H9 (cell line): ENCODE results near the gene VAPA. TPM values are rescaled to one million over a fixed set of nuclear protein-coding genes. Genes with fewer than 3 reads are reported as not detected.

Experiments
- DNase-seq: peaks from one replicate; pipeline ENCODE4 v3.0.0-alpha.2; 2017
- H2AFZ ChIP-seq: one replicate; pipeline ENCODE4 v1.6.1; 2013; ENCODE audit warnings: mild to moderate bottlenecking, low read length, control low read depth, moderate library complexity
- H2AK5ac ChIP-seq: 2 replicates; pipeline ENCODE4 v1.6.1; 2013; ENCODE audit warnings: low read length, control low read depth, mixed read lengths; ENCODE audit not compliant: insufficient read length
- H2BK120ac ChIP-seq: one replicate; pipeline ENCODE4 v1.6.1; 2013; ENCODE audit warnings: low read depth, mild to moderate bottlenecking, low read length, control low read depth, inconsistent platforms; ENCODE audit not compliant: poor library complexity, severe bottlenecking
- H2BK12ac ChIP-seq: 2 replicates; pipeline ENCODE4 v1.6.1; 2013; ENCODE audit warnings: low read length, control low read depth, mixed read lengths, low read depth; ENCODE audit not compliant: insufficient read length
- H2BK15ac ChIP-seq: 2 replicates; pipeline ENCODE4 v1.6.1; 2013; ENCODE audit warnings: low read depth, low read length, control low read depth
- H2BK20ac ChIP-seq: one replicate; pipeline ENCODE4 v1.6.1; 2013; ENCODE audit warnings: low read depth, mild to moderate bottlenecking, low read length, control low read depth, inconsistent platforms; ENCODE audit not compliant: poor library complexity, severe bottlenecking
- H2BK5ac ChIP-seq: 2 replicates; pipeline ENCODE4 v1.6.1; 2013; ENCODE audit warnings: low read length, control low read depth, mixed read lengths; ENCODE audit not compliant: insufficient read length
- H3K14ac ChIP-seq: 2 replicates; pipeline ENCODE4 v1.6.1; 2013; ENCODE audit warnings: low read length, control low read depth; ENCODE audit not compliant: insufficient read depth
- H3K18ac ChIP-seq: 2 replicates; pipeline ENCODE4 v1.6.1; 2013; ENCODE audit warnings: low read depth, mild to moderate bottlenecking, mixed read lengths, low read length, control low read depth; ENCODE audit not compliant: insufficient read length
- H3K23ac ChIP-seq: 2 replicates; pipeline ENCODE4 v1.6.1; 2013; ENCODE audit warnings: low read length, control low read depth, mixed read lengths, low read depth; ENCODE audit not compliant: insufficient read length
- H3K23me2 ChIP-seq: 2 replicates; pipeline ENCODE4 v1.6.1; 2013; ENCODE audit warnings: low read depth, mild to moderate bottlenecking, mixed read lengths, low read length, control low read depth; ENCODE audit not compliant: insufficient read length, poor library complexity, severe bottlenecking
- H3K27ac ChIP-seq: 2 replicates; pipeline ENCODE4 v1.5.1; 2013; ENCODE audit warnings: low read length, control low read depth, mixed read lengths, low read depth; ENCODE audit not compliant: insufficient read length
- H3K27me3 ChIP-seq: 2 replicates; pipeline ENCODE4 v1.6.1; 2013; ENCODE audit warnings: low read length, control low read depth, inconsistent platforms; ENCODE audit not compliant: insufficient read depth
- H3K4ac ChIP-seq: 2 replicates; pipeline ENCODE4 v1.6.1; 2013; ENCODE audit warnings: low read depth, mild to moderate bottlenecking, control low read depth, inconsistent platforms, low read length, moderate library complexity
- H3K4me1 ChIP-seq: 2 replicates; pipeline ENCODE4 v1.6.1; 2013; ENCODE audit warnings: low read length, control low read depth, inconsistent platforms; ENCODE audit not compliant: insufficient read depth
- H3K4me2 ChIP-seq: 2 replicates; pipeline ENCODE4 v1.6.1; 2013; ENCODE audit warnings: low read length, control low read depth, mixed read lengths; ENCODE audit not compliant: insufficient read length, insufficient read depth
- H3K56ac ChIP-seq: 2 replicates; pipeline ENCODE4 v1.6.1; 2013; ENCODE audit warnings: low read depth, mild to moderate bottlenecking, mixed read lengths, low read length, control low read depth; ENCODE audit not compliant: insufficient read length
- H3K79me1 ChIP-seq: 2 replicates; pipeline ENCODE4 v1.6.1; 2013; ENCODE audit warnings: low read depth, mild to moderate bottlenecking, moderate library complexity, low read length, control low read depth, inconsistent platforms; ENCODE audit not compliant: insufficient read depth, poor library complexity, severe bottlenecking
- H3K79me2 ChIP-seq: 2 replicates; pipeline ENCODE4 v1.6.1; 2013; ENCODE audit warnings: low read length, control low read depth, inconsistent platforms; ENCODE audit not compliant: insufficient read depth
- H3K9ac ChIP-seq: 2 replicates; pipeline ENCODE4 v1.6.1; 2013; ENCODE audit warnings: low read length, control low read depth, mixed read lengths; ENCODE audit not compliant: insufficient read length; ENCODE audit errors: extremely low read depth
- H3K9me3 ChIP-seq: one replicate; pipeline ENCODE4 v1.6.1; 2013; ENCODE audit warnings: low read depth, low read length, inconsistent platforms; ENCODE audit not compliant: control insufficient read depth
- H3T11ph ChIP-seq: one replicate; pipeline ENCODE4 v1.6.1; 2013; ENCODE audit warnings: mild to moderate bottlenecking, low read length, control low read depth, inconsistent platforms
- H4K20me1 ChIP-seq: one replicate; pipeline ENCODE4 v1.6.1; 2013; ENCODE audit not compliant: control insufficient read depth, insufficient read length, insufficient read depth
- H4K5ac ChIP-seq: 2 replicates; pipeline ENCODE4 v1.6.1; 2013; ENCODE audit warnings: low read depth, mild to moderate bottlenecking, mixed read lengths, low read length, control low read depth; ENCODE audit not compliant: insufficient read length
- H4K8ac ChIP-seq: replicated peaks from 2 replicates; pipeline ENCODE4 v1.6.1; 2013; ENCODE audit warnings: low read length, control low read depth, mixed read lengths, low read depth; ENCODE audit not compliant: insufficient read length
- H4K91ac ChIP-seq: 2 replicates; pipeline ENCODE4 v1.6.1; 2013; ENCODE audit warnings: low read depth, mild to moderate bottlenecking, moderate library complexity, mixed read lengths, low read length, control low read depth; ENCODE audit not compliant: insufficient read length
- H3K27ac Mint-ChIP-seq, 3 experiments: 2 replicates in 2 of 3; 3 replicates in 1 of 3; pipeline ENCODE4 v1.8.0; 2020 to 2021; ENCODE audit warnings: mixed read lengths in 3 of 3, mild to moderate bottlenecking in 1 of 3, moderate library complexity in 1 of 3
- H3K27me3 Mint-ChIP-seq: 2 replicates; pipeline ENCODE4 v1.8.0; 2021; ENCODE audit warnings: low read depth, mild to moderate bottlenecking, moderate library complexity, mixed read lengths
- H3K36me3 Mint-ChIP-seq, 3 experiments: 2 replicates in 2 of 3; 3 replicates in 1 of 3; pipeline ENCODE4 v1.8.0; 2020 to 2021; ENCODE audit warnings: low read depth in 3 of 3, mixed read lengths in 3 of 3; ENCODE audit not compliant: insufficient read depth in 1 of 3
- H3K4me1 Mint-ChIP-seq, 2 experiments: 2 replicates each; pipeline ENCODE4 v1.8.0; 2020; ENCODE audit warnings: mixed read lengths in 2 of 2
- H3K4me3 Mint-ChIP-seq, 2 experiments: 2 replicates in 1 of 2; 3 replicates in 1 of 2; pipeline ENCODE4 v1.8.0; 2020 to 2021; ENCODE audit warnings: mild to moderate bottlenecking in 2 of 2, mixed read lengths in 2 of 2, moderate library complexity in 1 of 2
- H3K9me3 Mint-ChIP-seq, 2 experiments: 2 replicates in 1 of 2; 3 replicates in 1 of 2; pipeline ENCODE4 v1.8.0; 2020; ENCODE audit warnings: mild to moderate bottlenecking in 2 of 2, mixed read lengths in 2 of 2, moderate library complexity in 1 of 2
- CTCF ChIP-seq: fragments of 200-600 bp; sonication (generic); conservative IDR thresholded peaks from 3 replicates; pipeline ENCODE4 v1.8.0; 2021; ENCODE audit warnings: antibody characterized with exemption, mild to moderate bottlenecking
- WGBS: extraction: QIAGEN DNeasy Blood & Tissue Kit; methylation state at CpG from one replicate; pipeline ENCODE4 v1.1.7; 2013; ENCODE audit warnings: missing lambda C conversion rate, low lambda C conversion rate, mixed read lengths; ENCODE audit not compliant: insufficient read length; ENCODE audit errors: extremely low coverage; 5-methylcytosine and 5-hydroxymethylcytosine counted together
- total RNA-seq: library from RNA; stranded (reverse); gene quantifications from 2 replicates; pipeline ENCODE4 v1.2.1, GENCODE V29; 2021

VAPA gene
- total RNA-seq, 1 experiment from 2014 or later: 141 TPM

GRCh38 chr18:9949861-9950260 lies 36.0 kb downstream of the VAPA start:
- Histone ChIP-seq H3K27ac (no peak overlapping the region), H3K79me2 (no peaks in the 10 kb centered on the region), H3K56ac (no peak overlapping the region), H3K23ac (no peak overlapping the region), H3K9me3 (no peaks in the 10 kb centered on the region), H4K8ac (no peak overlapping the region), H2BK120ac (no peak overlapping the region), H3K4me2 (no peak overlapping the region), H4K20me1 (no peaks in the 10 kb centered on the region), H3K9ac (no peak overlapping the region), H3K4ac (no peak overlapping the region), H4K91ac (no peak overlapping the region), H3K14ac (no peak overlapping the region), H2AK5ac (no peak overlapping the region), H2BK15ac (no peak overlapping the region), H2BK12ac (no peak overlapping the region), H4K5ac (no peak overlapping the region), H3K4me1 (no peaks in the 10 kb centered on the region), H3K79me1 (peaks cover under 1% of the 10 kb centered on the region), H3T11ph (no peak overlapping the region), H3K23me2 (no peaks in the 10 kb centered on the region), H2BK5ac (no peak overlapping the region), H2BK20ac (no peak overlapping the region), H3K18ac (no peak overlapping the region), H3K27me3 (no peaks in the 10 kb centered on the region), H2AFZ (no peak overlapping the region)
- H3K4me1 Mint-ChIP-seq: peaks cover 2% of the 10 kb centered on the region in 2 experiments; a peak in 3 of 4 replicates
- DNase-seq: no peak
- no CpG with 5 or more reads among the region's 5 CpGs for WGBS
- no peak overlapping the region for H3K4me3 Mint-ChIP-seq
- no peak for TF ChIP-seq CTCF
- peaks cover 18 to 52% (median 48%) of the 10 kb centered on the region in 3 experiments; a peak in 6 of 7 replicates for H3K36me3 Mint-ChIP-seq
- no peaks in the 10 kb centered on the region for H3K9me3 Mint-ChIP-seq
- H3K27ac Mint-ChIP-seq: peak overlapping the region in 1 of 3 experiments; percentile 78; a peak in 2 of 7 replicates
- H3K27me3 Mint-ChIP-seq: no peaks in the 10 kb centered on the region
